H1 (cell line): Measurements from ENCODE around the gene DLX4.

ENCODE experiments used
- CEBPB ChIP-seq: IDR thresholded peaks from 2 replicates; pipeline ENCODE4 v1.6.1; 2012; ENCODE audit warnings: low read depth, low read length
- CREB1 ChIP-seq: IDR thresholded peaks from 2 replicates; pipeline ENCODE4 v1.6.1; 2012; ENCODE audit warnings: inconsistent platforms
- POLR2AphosphoS5 ChIP-seq: IDR thresholded peaks from 2 replicates; pipeline ENCODE4 v1.6.1; 2011; ENCODE audit warnings: low read depth, low read length
- SP1 ChIP-seq: IDR thresholded peaks from 2 replicates; pipeline ENCODE4 v1.6.1; 2011; ENCODE audit warnings: low read depth, low read length
- TBP ChIP-seq: IDR thresholded peaks from 2 replicates; pipeline ENCODE4 v1.6.1; 2011; ENCODE audit warnings: low read depth, low read length, improper control_type of control experiment
- TCF12 ChIP-seq: IDR thresholded peaks from 2 replicates; pipeline ENCODE4 v1.6.1; 2011; ENCODE audit warnings: low read depth, mild to moderate bottlenecking, low read length
- ZNF274 ChIP-seq: IDR thresholded peaks from 2 replicates; pipeline ENCODE4 v1.7.0; 2012; ENCODE audit warnings: low read length, borderline replicate concordance; ENCODE audit errors: extremely low read depth
- TF ChIP-seq, protein P1 (sequence below): fragments of 300-600 bp; sonication (generic); IDR thresholded peaks from 2 replicates; pipeline ENCODE4 v1.7.1; 2012; ENCODE audit warnings: low read length, moderate library complexity, mild to moderate bottlenecking, inconsistent platforms; ENCODE audit not compliant: insufficient replicate concordance

DNA sequence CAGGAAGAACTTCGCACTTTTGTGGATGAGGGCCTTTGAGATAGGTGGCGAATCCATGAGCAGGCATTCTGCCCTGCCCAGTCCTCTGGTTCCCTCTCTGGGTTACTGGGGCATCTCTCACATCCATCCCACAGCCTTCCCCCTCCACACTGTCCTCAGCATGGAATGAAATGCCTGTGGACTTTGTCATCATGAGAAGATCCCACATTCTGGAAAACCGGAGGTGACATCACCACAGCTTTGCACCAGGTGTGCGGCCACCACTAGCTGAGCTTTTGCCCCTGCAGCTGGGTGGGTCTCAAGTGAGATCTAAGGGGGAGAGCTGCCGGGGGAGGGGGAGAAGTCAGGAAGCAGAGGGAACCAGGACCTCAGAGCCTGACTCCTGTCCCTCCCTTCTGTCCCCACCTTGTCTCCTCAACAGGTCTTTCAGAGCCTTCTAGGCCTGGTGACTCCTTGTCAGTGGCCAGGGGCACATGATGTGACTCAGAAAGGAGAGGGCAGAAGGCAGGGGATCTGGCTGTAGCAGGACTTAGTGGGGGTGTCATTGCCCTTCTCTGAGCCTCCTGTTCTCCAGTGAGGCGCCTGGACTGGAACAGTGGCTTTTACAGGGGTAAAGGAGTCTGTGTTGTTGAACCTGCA is 40.0 kb upstream of the DLX4 start:
- TF ChIP-seq, protein P1, sequence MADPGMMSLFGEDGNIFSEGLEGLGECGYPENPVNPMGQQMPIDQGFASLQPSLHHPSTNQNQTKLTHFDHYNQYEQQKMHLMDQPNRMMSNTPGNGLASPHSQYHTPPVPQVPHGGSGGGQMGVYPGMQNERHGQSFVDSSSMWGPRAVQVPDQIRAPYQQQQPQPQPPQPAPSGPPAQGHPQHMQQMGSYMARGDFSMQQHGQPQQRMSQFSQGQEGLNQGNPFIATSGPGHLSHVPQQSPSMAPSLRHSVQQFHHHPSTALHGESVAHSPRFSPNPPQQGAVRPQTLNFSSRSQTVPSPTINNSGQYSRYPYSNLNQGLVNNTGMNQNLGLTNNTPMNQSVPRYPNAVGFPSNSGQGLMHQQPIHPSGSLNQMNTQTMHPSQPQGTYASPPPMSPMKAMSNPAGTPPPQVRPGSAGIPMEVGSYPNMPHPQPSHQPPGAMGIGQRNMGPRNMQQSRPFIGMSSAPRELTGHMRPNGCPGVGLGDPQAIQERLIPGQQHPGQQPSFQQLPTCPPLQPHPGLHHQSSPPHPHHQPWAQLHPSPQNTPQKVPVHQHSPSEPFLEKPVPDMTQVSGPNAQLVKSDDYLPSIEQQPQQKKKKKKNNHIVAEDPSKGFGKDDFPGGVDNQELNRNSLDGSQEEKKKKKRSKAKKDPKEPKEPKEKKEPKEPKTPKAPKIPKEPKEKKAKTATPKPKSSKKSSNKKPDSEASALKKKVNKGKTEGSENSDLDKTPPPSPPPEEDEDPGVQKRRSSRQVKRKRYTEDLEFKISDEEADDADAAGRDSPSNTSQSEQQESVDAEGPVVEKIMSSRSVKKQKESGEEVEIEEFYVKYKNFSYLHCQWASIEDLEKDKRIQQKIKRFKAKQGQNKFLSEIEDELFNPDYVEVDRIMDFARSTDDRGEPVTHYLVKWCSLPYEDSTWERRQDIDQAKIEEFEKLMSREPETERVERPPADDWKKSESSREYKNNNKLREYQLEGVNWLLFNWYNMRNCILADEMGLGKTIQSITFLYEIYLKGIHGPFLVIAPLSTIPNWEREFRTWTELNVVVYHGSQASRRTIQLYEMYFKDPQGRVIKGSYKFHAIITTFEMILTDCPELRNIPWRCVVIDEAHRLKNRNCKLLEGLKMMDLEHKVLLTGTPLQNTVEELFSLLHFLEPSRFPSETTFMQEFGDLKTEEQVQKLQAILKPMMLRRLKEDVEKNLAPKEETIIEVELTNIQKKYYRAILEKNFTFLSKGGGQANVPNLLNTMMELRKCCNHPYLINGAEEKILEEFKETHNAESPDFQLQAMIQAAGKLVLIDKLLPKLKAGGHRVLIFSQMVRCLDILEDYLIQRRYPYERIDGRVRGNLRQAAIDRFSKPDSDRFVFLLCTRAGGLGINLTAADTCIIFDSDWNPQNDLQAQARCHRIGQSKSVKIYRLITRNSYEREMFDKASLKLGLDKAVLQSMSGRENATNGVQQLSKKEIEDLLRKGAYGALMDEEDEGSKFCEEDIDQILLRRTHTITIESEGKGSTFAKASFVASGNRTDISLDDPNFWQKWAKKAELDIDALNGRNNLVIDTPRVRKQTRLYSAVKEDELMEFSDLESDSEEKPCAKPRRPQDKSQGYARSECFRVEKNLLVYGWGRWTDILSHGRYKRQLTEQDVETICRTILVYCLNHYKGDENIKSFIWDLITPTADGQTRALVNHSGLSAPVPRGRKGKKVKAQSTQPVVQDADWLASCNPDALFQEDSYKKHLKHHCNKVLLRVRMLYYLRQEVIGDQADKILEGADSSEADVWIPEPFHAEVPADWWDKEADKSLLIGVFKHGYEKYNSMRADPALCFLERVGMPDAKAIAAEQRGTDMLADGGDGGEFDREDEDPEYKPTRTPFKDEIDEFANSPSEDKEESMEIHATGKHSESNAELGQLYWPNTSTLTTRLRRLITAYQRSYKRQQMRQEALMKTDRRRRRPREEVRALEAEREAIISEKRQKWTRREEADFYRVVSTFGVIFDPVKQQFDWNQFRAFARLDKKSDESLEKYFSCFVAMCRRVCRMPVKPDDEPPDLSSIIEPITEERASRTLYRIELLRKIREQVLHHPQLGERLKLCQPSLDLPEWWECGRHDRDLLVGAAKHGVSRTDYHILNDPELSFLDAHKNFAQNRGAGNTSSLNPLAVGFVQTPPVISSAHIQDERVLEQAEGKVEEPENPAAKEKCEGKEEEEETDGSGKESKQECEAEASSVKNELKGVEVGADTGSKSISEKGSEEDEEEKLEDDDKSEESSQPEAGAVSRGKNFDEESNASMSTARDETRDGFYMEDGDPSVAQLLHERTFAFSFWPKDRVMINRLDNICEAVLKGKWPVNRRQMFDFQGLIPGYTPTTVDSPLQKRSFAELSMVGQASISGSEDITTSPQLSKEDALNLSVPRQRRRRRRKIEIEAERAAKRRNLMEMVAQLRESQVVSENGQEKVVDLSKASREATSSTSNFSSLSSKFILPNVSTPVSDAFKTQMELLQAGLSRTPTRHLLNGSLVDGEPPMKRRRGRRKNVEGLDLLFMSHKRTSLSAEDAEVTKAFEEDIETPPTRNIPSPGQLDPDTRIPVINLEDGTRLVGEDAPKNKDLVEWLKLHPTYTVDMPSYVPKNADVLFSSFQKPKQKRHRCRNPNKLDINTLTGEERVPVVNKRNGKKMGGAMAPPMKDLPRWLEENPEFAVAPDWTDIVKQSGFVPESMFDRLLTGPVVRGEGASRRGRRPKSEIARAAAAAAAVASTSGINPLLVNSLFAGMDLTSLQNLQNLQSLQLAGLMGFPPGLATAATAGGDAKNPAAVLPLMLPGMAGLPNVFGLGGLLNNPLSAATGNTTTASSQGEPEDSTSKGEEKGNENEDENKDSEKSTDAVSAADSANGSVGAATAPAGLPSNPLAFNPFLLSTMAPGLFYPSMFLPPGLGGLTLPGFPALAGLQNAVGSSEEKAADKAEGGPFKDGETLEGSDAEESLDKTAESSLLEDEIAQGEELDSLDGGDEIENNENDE: no peak
- no peak for TF ChIP-seq ZNF274
- TF ChIP-seq TCF12: no peak
- TF ChIP-seq TBP: no peak
- no peak for TF ChIP-seq POLR2AphosphoS5
- TF ChIP-seq CREB1: no peak
- TF ChIP-seq SP1: no peak
- no peak for TF ChIP-seq CEBPB
